22Rv1 (cell line): ENCODE measurements around the gene TNFSF4.
"Not testable (repeated sequence)": the region's sequence is repeated elsewhere in the genome, so short reads cannot be mapped to it uniquely, and the experiment has no call there.

Source experiments
- ZFX ChIP-seq: fragments of 450-650 bp; IDR thresholded peaks from 2 replicates; pipeline ENCODE4 v1.6.1; 2017; ENCODE audit warnings: antibody characterized with exemption, borderline replicate concordance
- TF ChIP-seq, protein P1 (sequence below): fragments of 450-650 bp; IDR thresholded peaks from 2 replicates; pipeline ENCODE4 v1.5.1; 2017; ENCODE audit warnings: mild to moderate bottlenecking

DNA sequence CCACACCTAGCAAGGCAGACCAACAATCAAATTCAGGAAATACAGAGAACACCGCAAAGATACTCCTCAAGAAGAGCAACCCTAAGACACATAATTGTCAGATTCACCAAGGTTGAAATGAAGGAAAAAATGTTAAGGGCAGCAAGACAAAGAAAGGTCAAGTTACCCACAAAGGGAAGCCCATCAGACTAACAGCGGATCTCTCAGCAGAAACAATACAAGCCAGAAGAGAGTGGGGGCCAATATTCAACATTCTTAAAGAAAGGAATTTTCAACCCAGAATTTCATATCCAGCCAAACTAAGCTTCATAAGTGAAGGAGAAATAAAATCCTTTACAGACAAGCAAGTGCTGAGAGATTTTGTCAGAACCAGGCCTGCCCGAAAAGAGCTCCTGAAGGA, 21.9 kb upstream of the TNFSF4 start:
- TF ChIP-seq, protein P1, sequence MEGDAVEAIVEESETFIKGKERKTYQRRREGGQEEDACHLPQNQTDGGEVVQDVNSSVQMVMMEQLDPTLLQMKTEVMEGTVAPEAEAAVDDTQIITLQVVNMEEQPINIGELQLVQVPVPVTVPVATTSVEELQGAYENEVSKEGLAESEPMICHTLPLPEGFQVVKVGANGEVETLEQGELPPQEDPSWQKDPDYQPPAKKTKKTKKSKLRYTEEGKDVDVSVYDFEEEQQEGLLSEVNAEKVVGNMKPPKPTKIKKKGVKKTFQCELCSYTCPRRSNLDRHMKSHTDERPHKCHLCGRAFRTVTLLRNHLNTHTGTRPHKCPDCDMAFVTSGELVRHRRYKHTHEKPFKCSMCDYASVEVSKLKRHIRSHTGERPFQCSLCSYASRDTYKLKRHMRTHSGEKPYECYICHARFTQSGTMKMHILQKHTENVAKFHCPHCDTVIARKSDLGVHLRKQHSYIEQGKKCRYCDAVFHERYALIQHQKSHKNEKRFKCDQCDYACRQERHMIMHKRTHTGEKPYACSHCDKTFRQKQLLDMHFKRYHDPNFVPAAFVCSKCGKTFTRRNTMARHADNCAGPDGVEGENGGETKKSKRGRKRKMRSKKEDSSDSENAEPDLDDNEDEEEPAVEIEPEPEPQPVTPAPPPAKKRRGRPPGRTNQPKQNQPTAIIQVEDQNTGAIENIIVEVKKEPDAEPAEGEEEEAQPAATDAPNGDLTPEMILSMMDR, result not testable (repeated sequence)
- TF ChIP-seq ZFX, result not testable (repeated sequence)
